Measurements from ENCODE around the gene FILIP1L.

FILIP1L gene

GRCh38 chr3:99866261-99866761 is 248.0 kb downstream of the FILIP1L start:
- DNase-seq (ENCODE audit: low read depth) = peak; percentile 76

- peak; percentile 43 for DNase-seq (ENCODE audit: low read depth)
Observed at GRCh38 chr3:99865321-99865720, 249.0 kb downstream of the FILIP1L start.

GRCh38 chr3:99864289-99864688 is 250.0 kb downstream of the FILIP1L start:
- no peak for DNase-seq (ENCODE audit: low read depth)

- no peak for DNase-seq (ENCODE audit: low read depth)
Observed at GRCh38 chr3:99863588-99863987, 250.7 kb downstream of the FILIP1L start.

- DNase-seq (ENCODE audit: low read depth) = no peak
Observed at GRCh38 chr3:99863002-99863401, 251.3 kb downstream of the FILIP1L start.

GRCh38 chr3:99862208-99862607 is 252.1 kb downstream of the FILIP1L start:
- DNase-seq (ENCODE audit: low read depth) = peak; percentile 42

GRCh38 chr3:99861216-99861615 is 253.1 kb downstream of the FILIP1L start:
- DNase-seq (ENCODE audit: low read depth) = no peak

- peak; percentile 93 for DNase-seq (ENCODE audit: low read depth)
Observed at GRCh38 chr3:99859825-99860224, 254.5 kb downstream of the FILIP1L start.

- no peak for DNase-seq (ENCODE audit: low read depth)
Observed at GRCh38 chr3:99858469-99858868, 255.8 kb downstream of the FILIP1L start.

- no peak for DNase-seq (ENCODE audit: low read depth)
Observed at GRCh38 chr3:99857278-99857677, 257.0 kb downstream of the FILIP1L start.

GRCh38 chr3:99856437-99857220 is 257.7 kb downstream of the FILIP1L start:
- no peak for DNase-seq (ENCODE audit: low read depth)

GRCh38 chr3:99855900-99856299 is 258.4 kb downstream of the FILIP1L start:
- DNase-seq (ENCODE audit: low read depth) = no peak

- DNase-seq (ENCODE audit: low read depth) = no peak
Observed at GRCh38 chr3:99854756-99855298, 259.5 kb downstream of the FILIP1L start.

GRCh38 chr3:99852851-99853250 is 261.4 kb downstream of the FILIP1L start:
- DNase-seq (ENCODE audit: low read depth) = no peak

- DNase-seq (ENCODE audit: low read depth) = no peak
Observed at GRCh38 chr3:99851955-99852354, 262.3 kb downstream of the FILIP1L start.

GRCh38 chr3:99850608-99851007 is 263.7 kb downstream of the FILIP1L start:
- no peak for DNase-seq (ENCODE audit: low read depth)

- no peak for DNase-seq (ENCODE audit: low read depth)
Observed at GRCh38 chr3:99848433-99848832, 265.9 kb downstream of the FILIP1L start.

- peak; percentile 84 for DNase-seq (ENCODE audit: low read depth)
Observed at GRCh38 chr3:99846477-99847160, 267.7 kb downstream of the FILIP1L start.

- DNase-seq (ENCODE audit: low read depth) = no peak
Observed at GRCh38 chr3:99845999-99846398, 268.3 kb downstream of the FILIP1L start.

- no peak for DNase-seq (ENCODE audit: low read depth)
Observed at GRCh38 chr3:99845331-99845730, 269.0 kb downstream of the FILIP1L start.

GRCh38 chr3:99843590-99844258 is 270.6 kb downstream of the FILIP1L start:
- DNase-seq (ENCODE audit: low read depth) = peak; percentile 8

GRCh38 chr3:99842826-99843589 is 271.3 kb downstream of the FILIP1L start:
- peak; percentile 54 for DNase-seq (ENCODE audit: low read depth)

Measured in fibroblast of gingiva (primary cell).